ENCODE data around the gene SCFD2.
"Not testable (repeated sequence)": the region's sequence is repeated elsewhere in the genome, so short reads cannot be mapped to it uniquely, and the experiment has no call there.

Gene SCFD2

GRCh38 chr4:53040459-53040815, 325.4 kb downstream of the SCFD2 start:
- DNase-seq, result no peak

GRCh38 chr4:53039741-53040458, 326.0 kb downstream of the SCFD2 start:
- no peak for DNase-seq

GRCh38 chr4:53037892-53038291, 328.0 kb downstream of the SCFD2 start:
- no peak for DNase-seq

GRCh38 chr4:53032908-53033307, 333.0 kb downstream of the SCFD2 start:
- DNase-seq, result not testable (repeated sequence)

GRCh38 chr4:53026233-53026632, 339.6 kb downstream of the SCFD2 start:
- no peak for DNase-seq

- no peak for DNase-seq
Observed at GRCh38 chr4:53023677-53024299, 342.1 kb downstream of the SCFD2 start.

GRCh38 chr4:53022513-53023100, 343.3 kb downstream of the SCFD2 start:
- no peak for DNase-seq

GRCh38 chr4:53021754-53022512, 343.9 kb downstream of the SCFD2 start:
- no peak for DNase-seq

- DNase-seq, result no peak
Observed at GRCh38 chr4:53019485-53020382, 346.1 kb downstream of the SCFD2 start.

GRCh38 chr4:53018471-53018870, 347.4 kb downstream of the SCFD2 start:
- no peak for DNase-seq

- DNase-seq, result no peak
Observed at GRCh38 chr4:53016099-53016820, 349.6 kb downstream of the SCFD2 start.

GRCh38 chr4:53015681-53016080, 350.2 kb downstream of the SCFD2 start:
- peak in 1 of 2 donors; percentile 6 for DNase-seq

GRCh38 chr4:53014881-53015280, 351.0 kb downstream of the SCFD2 start:
- DNase-seq, result no peak

- DNase-seq, result no peak
Observed at GRCh38 chr4:53013873-53014775, 351.7 kb downstream of the SCFD2 start.

- DNase-seq, result no peak
Observed at GRCh38 chr4:53012738-53013137, 353.1 kb downstream of the SCFD2 start.

- no peak for DNase-seq
Observed at GRCh38 chr4:53011259-53011905, 354.5 kb downstream of the SCFD2 start.

GRCh38 chr4:53010318-53010717, 355.5 kb downstream of the SCFD2 start:
- no peak for DNase-seq

GRCh38 chr4:53009824-53010223, 356.0 kb downstream of the SCFD2 start:
- DNase-seq, result no peak

GRCh38 chr4:53007024-53007423, 358.8 kb downstream of the SCFD2 start:
- DNase-seq, result no peak

GRCh38 chr4:53005808-53006207, 360.1 kb downstream of the SCFD2 start:
- DNase-seq, result no peak
